ENCODE data around the gene OR6M1. TPM values are rescaled to one million over a fixed set of nuclear protein-coding genes. Genes with fewer than 3 reads are reported as not detected.

Gene OR6M1
- total and polyA plus RNA-seq, 2 of the 13 experiments (the other 11 are each of a cell fraction or from before 2014, with no cell fraction given), result not detected

- no peaks in the 10 kb centered on the region for H3K36me3 ChIP-seq (replicated peaks in 1 of 2; ENCODE audit: control insufficient read depth in 1 of 2, insufficient read depth in 2 of 2, low read length in 2 of 2)
- peaks cover 14% of the 10 kb centered on the region for H3K9me3 ChIP-seq (ENCODE audit: low read length)
- CTCF ChIA-PET (ENCODE audit: low intra/inter-chr PET ratio, low total read pairs), result no interaction called here
- no peaks in the 10 kb centered on the region for H4K20me1 ChIP-seq (ENCODE audit: insufficient read depth, low read length)
- H3K9ac ChIP-seq (ENCODE audit: insufficient read depth, low read depth, low read length), result no peak overlapping the region
- POLR2A ChIA-PET, result no interaction called here
- H3K27ac ChIP-seq (ENCODE audit: extremely low read length, insufficient read depth, low read length), result no peak overlapping the region
- FAIRE-seq (no peak), DNase-seq (ENCODE audit: low spot score) (no peak), ATAC-seq (no peak)
- no peak overlapping the region for H2AFZ ChIP-seq (ENCODE audit: low read length)
- no peak for TF ChIP-seq IRF2 (CRISPR knock-in tag; IDR thresholded peaks at IDR 0.05)
- TF ChIP-seq SAP130 (CRISPR knock-in tag; IDR thresholded peaks at IDR 0.05; ENCODE audit: low read depth), result no peak
- no peak for TF ChIP-seq ZBTB14 (CRISPR knock-in tag; IDR thresholded peaks at IDR 0.05)
- TF ChIP-seq, protein P1, sequence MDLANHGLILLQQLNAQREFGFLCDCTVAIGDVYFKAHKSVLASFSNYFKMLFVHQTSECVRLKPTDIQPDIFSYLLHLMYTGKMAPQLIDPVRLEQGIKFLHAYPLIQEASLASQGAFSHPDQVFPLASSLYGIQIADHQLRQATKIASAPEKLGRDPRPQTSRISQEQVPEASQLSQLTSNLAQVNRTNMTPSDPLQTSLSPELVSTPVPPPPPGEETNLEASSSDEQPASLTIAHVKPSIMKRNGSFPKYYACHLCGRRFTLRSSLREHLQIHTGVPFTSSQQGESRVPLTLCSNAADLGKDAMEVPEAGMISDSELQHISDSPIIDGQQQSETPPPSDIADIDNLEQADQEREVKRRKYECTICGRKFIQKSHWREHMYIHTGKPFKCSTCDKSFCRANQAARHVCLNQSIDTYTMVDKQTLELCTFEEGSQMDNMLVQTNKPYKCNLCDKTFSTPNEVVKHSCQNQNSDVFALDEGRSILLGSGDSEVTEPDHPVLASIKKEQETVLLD (CRISPR knock-in tag; IDR thresholded peaks at IDR 0.05; ENCODE audit: low read depth), result no peak
- intact Hi-C loops (cut with micrococcal nuclease; ENCODE audit: unreplicated experiment) (no loop called here), in situ Hi-C loops (cut with HindIII; ENCODE audit: extremely low pct_ligation_motif_present, low pct_unique_long_range_greater_than_20kb) (no loop called here)
- H3K4me2 ChIP-seq (ENCODE audit: low read depth, low read length), result no peak overlapping the region
- no TSS peak for BruUV-seq (replicated peaks)
- no peaks in the 10 kb centered on the region for H3K4me1 ChIP-seq (ENCODE audit: insufficient read depth, low read length)
- no peak overlapping the region for H3K4me3 ChIP-seq (replicated peaks in 1 of 3; ENCODE audit: insufficient read depth in 1 of 3, low read depth in 2 of 3, low read length in 3 of 3)
- H3K79me2 ChIP-seq (ENCODE audit: insufficient read depth, low read length), result no peaks in the 10 kb centered on the region
- H3K27me3 ChIP-seq (ENCODE audit: control insufficient read depth in 1 of 2, insufficient read depth in 2 of 2, low read length in 2 of 2), result no peaks in the 10 kb centered on the region
These were observed 43.7 kb downstream of the OR6M1 start for GRCh38 chr11:123762422-123762821.

DNA sequence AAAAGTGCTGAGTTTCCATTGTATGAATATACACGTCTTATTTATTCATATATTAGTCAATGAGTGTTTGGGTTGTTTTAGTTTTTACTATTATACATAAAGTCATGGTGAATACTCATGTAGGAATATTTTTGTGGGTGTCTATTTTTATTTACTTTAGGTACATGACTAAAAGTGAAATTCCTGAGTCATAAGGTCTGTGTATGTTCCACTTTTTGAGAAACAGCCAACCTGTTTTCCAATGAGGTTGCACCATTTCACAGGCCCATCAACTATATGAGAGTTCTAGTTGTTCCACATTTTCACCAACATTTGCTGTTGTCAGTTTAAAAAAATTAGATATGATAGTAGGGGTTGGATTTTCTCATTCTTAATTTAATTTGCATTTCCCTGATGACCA, 45.3 kb downstream of the OR6M1 start:
- intact Hi-C loops (cut with micrococcal nuclease; ENCODE audit: unreplicated experiment), result no loop called here
- ChIA-PET POLR2A (no interaction called here), CTCF (ENCODE audit: low intra/inter-chr PET ratio, low total read pairs) (no interaction called here)
- no peak for DNase-seq (ENCODE audit: low spot score)
- no peak overlapping the region for H3K9ac ChIP-seq (ENCODE audit: insufficient read depth, low read depth, low read length)
- WGBS (ENCODE audit: low lambda C conversion rate), result 3% methylated on average over 1 of the region's 1 CpG
- H3K4me2 ChIP-seq (ENCODE audit: low read depth, low read length), result no peak overlapping the region
- no peaks in the 10 kb centered on the region for H3K4me1 ChIP-seq (ENCODE audit: insufficient read depth, low read length)
- BruUV-seq (replicated peaks), result no TSS peak
- no peaks in the 10 kb centered on the region for H4K20me1 ChIP-seq (ENCODE audit: insufficient read depth, low read length)
- no peaks in the 10 kb centered on the region for H3K36me3 ChIP-seq (replicated peaks in 1 of 2; ENCODE audit: control insufficient read depth in 1 of 2, insufficient read depth in 2 of 2, low read length in 2 of 2)
- H3K27me3 ChIP-seq (ENCODE audit: control insufficient read depth in 1 of 2, insufficient read depth in 2 of 2, low read length in 2 of 2), result no peaks in the 10 kb centered on the region
- peaks cover 14% of the 10 kb centered on the region for H3K9me3 ChIP-seq (ENCODE audit: low read length)
- no peaks in the 10 kb centered on the region for H3K79me2 ChIP-seq (ENCODE audit: insufficient read depth, low read length)
- no peak for FAIRE-seq
- no peak overlapping the region for H2AFZ ChIP-seq (ENCODE audit: low read length)
- no peak overlapping the region for H3K4me3 ChIP-seq (replicated peaks in 1 of 3; ENCODE audit: insufficient read depth in 1 of 3, low read depth in 2 of 3, low read length in 3 of 3)
- ATAC-seq, result no peak
- H3K27ac ChIP-seq (ENCODE audit: extremely low read length, insufficient read depth, low read length), result no peak overlapping the region
- in situ Hi-C loops (cut with HindIII; ENCODE audit: extremely low pct_ligation_motif_present, low pct_unique_long_range_greater_than_20kb), result no loop called here
- TF ChIP-seq HOXA3 (CRISPR knock-in tag; IDR thresholded peaks at IDR 0.05) (no peak), DNMT3B (CRISPR knock-in tag; conservative IDR thresholded peaks at IDR 0.05) (no peak), ZNF775 (CRISPR knock-in tag; IDR thresholded peaks at IDR 0.05; ENCODE audit: borderline replicate concordance) (no peak), HNF4G (IDR thresholded peaks at IDR 0.05; ENCODE audit: borderline replicate concordance, low read depth, low read length) (no peak), HNF4G (CRISPR knock-in tag; IDR thresholded peaks at IDR 0.05; ENCODE audit: borderline replicate concordance, low read depth) (no peak), ZEB1 (IDR thresholded peaks at IDR 0.05; ENCODE audit: insufficient replicate concordance, low read depth) (no peak), ZNF687 (CRISPR knock-in tag; IDR thresholded peaks at IDR 0.05) (no peak), CREB1 (IDR thresholded peaks at IDR 0.05) (no peak), CREB1 (CRISPR knock-in tag; IDR thresholded peaks at IDR 0.05) (no peak), NR2F1 (CRISPR knock-in tag; IDR thresholded peaks at IDR 0.05) (no peak)

Measured in HepG2 (cell line).